ENCODE measurements around the gene PRKCD. TPM values are rescaled to one million over a fixed set of nuclear protein-coding genes. Genes with fewer than 3 reads are reported as not detected.

PRKCD gene
- polyA plus RNA-seq, 3 donors: 123 to 329 (median 158) TPM

- H3K9ac ChIP-seq (ENCODE audit: insufficient read depth, low read length, poor library complexity, severe bottlenecking): no peak overlapping the region
- H2AFZ ChIP-seq (ENCODE audit: insufficient read depth, low read depth, low read length, poor library complexity, severe bottlenecking): no peak overlapping the region
- H3K4me3 Mint-ChIP-seq: no peak overlapping the region
- no peak for DNase-seq
- 93% methylated on average over 8 of the region's 20 CpGs for WGBS (ENCODE audit: insufficient coverage)
- no peaks in the 10 kb centered on the region for H3K9me3 Mint-ChIP-seq
- peaks cover 11% of the 10 kb centered on the region for H3K4me1 Mint-ChIP-seq
- peak overlapping the region in 6 of 7 donors; percentile 4 to 61 (median 41) for H3K27ac Mint-ChIP-seq
- peaks cover 84% of the 10 kb centered on the region for H3K79me2 ChIP-seq (ENCODE audit: insufficient read depth, low read length)
- H3K36me3 ChIP-seq (replicated peaks in 1 of 2; ENCODE audit: control insufficient read depth in 1 of 2, insufficient read depth in 2 of 2, low read length in 2 of 2): peaks cover 96 to 100% of the 10 kb centered on the region in 2 donors
- H3K4me3 ChIP-seq (replicated peaks in 1 of 3; ENCODE audit: low read depth in 2 of 3, low read length in 3 of 3): no peak overlapping the region
- intact Hi-C loops (cut with micrococcal nuclease): no loop called here
- H3K4me2 ChIP-seq (replicated peaks; ENCODE audit: extremely low read depth, low read length, poor library complexity, severe bottlenecking): no peak overlapping the region
- peaks cover 93 to 100% of the 10 kb centered on the region in 2 donors for H3K36me3 Mint-ChIP-seq
- H3K9me3 ChIP-seq (replicated peaks in 1 of 2; ENCODE audit: control insufficient read depth in 1 of 2, insufficient read depth in 1 of 2, low read length in 2 of 2): no peaks in the 10 kb centered on the region
- peaks cover 4 to 5% of the 10 kb centered on the region in 2 donors for H3K4me1 ChIP-seq (ENCODE audit: control insufficient read depth in 1 of 2, insufficient read depth in 2 of 2, low read length in 2 of 2)
- no peaks in the 10 kb centered on the region for H3K27me3 ChIP-seq (ENCODE audit: control insufficient read depth in 2 of 2, insufficient read depth in 2 of 2, low read length in 2 of 2)
- H3K27me3 Mint-ChIP-seq (ENCODE audit: low read depth in 3 of 3): no peaks in the 10 kb centered on the region
- H3K27ac ChIP-seq (ENCODE audit: low read depth in 1 of 2, low read length in 2 of 2): peak overlapping the region; percentile 4 to 47
- peaks cover 98% of the 10 kb centered on the region for H4K20me1 ChIP-seq (ENCODE audit: insufficient read depth, low read length)
- TF ChIP-seq CTCF (IDR thresholded peaks at IDR 0.05): no peak
Observed at GRCh38 chr3:53185761-53186465, 24.9 kb downstream of the PRKCD start.

- peaks cover 0 to under 1% of the 10 kb centered on the region in 2 donors for H3K4me1 ChIP-seq (ENCODE audit: control insufficient read depth in 1 of 2, insufficient read depth in 2 of 2, low read length in 2 of 2)
- peaks cover 75% of the 10 kb centered on the region for H3K79me2 ChIP-seq (ENCODE audit: insufficient read depth, low read length)
- no peak overlapping the region for H3K9ac ChIP-seq (ENCODE audit: insufficient read depth, low read length, poor library complexity, severe bottlenecking)
- DNase-seq: no peak
- peak overlapping the region in 1 of 2 donors; percentile 47 for H3K27ac ChIP-seq (ENCODE audit: low read depth in 1 of 2, low read length in 2 of 2)
- Mint-ChIP-seq H3K9me3 (no peaks in the 10 kb centered on the region), H3K4me1 (peaks cover 7% of the 10 kb centered on the region), H3K27me3 (ENCODE audit: low read depth in 3 of 3) (no peaks in the 10 kb centered on the region), H3K27ac (peak overlapping the region in 2 of 7 donors; percentile 20 to 32), H3K4me3 (no peak overlapping the region), H3K36me3 (peaks cover 87 to 96% of the 10 kb centered on the region in 2 donors)
- intact Hi-C loops (cut with micrococcal nuclease): no loop called here
- H3K4me2 ChIP-seq (replicated peaks; ENCODE audit: extremely low read depth, low read length, poor library complexity, severe bottlenecking): no peak overlapping the region
- no peak overlapping the region for H2AFZ ChIP-seq (ENCODE audit: insufficient read depth, low read depth, low read length, poor library complexity, severe bottlenecking)
- H3K9me3 ChIP-seq (replicated peaks in 1 of 2; ENCODE audit: control insufficient read depth in 1 of 2, insufficient read depth in 1 of 2, low read length in 2 of 2): no peaks in the 10 kb centered on the region
- peaks cover 96 to 100% of the 10 kb centered on the region in 2 donors for H3K36me3 ChIP-seq (replicated peaks in 1 of 2; ENCODE audit: control insufficient read depth in 1 of 2, insufficient read depth in 2 of 2, low read length in 2 of 2)
- H3K4me3 ChIP-seq (replicated peaks in 1 of 3; ENCODE audit: low read depth in 2 of 3, low read length in 3 of 3): no peak overlapping the region
- WGBS (ENCODE audit: insufficient coverage): 100% methylated on average over 3 of the region's 9 CpGs
- H4K20me1 ChIP-seq (ENCODE audit: insufficient read depth, low read length): peaks cover 98% of the 10 kb centered on the region
- H3K27me3 ChIP-seq (ENCODE audit: control insufficient read depth in 2 of 2, insufficient read depth in 2 of 2, low read length in 2 of 2): no peaks in the 10 kb centered on the region
- no peak for TF ChIP-seq CTCF (IDR thresholded peaks at IDR 0.05)
Observed at GRCh38 chr3:53186726-53187125, 25.7 kb downstream of the PRKCD start.
